ENCODE results near the gene KIAA0513. TPM values are rescaled to one million over a fixed set of nuclear protein-coding genes. Genes with fewer than 3 reads are reported as not detected.
A peak's percentile ranks its signal among the peaks of the same experiment; 100 is the strongest.

Gene KIAA0513
- total and polyA plus RNA-seq, 10 of the 15 experiments (the other 5 are each of a cell fraction or from before 2014, with no cell fraction given): 0.14 to 5.8 (median 2.0) TPM

GRCh38 chr16:85136213-85136701, 108.7 kb downstream of the KIAA0513 start (continued):
- TF ChIP-seq RFX5 (IDR thresholded peaks at IDR 0.05; ENCODE audit: low read depth, low read length): no peak
- TF ChIP-seq LARP7 (IDR thresholded peaks at IDR 0.05): no peak
- TF ChIP-seq POLR2AphosphoS5 (IDR thresholded peaks at IDR 0.05; ENCODE audit: low read length): no peak
- 0 out of 2 replicates have a peak, but pooled peaks have one; percentile 9 for TF ChIP-seq RELB (IDR thresholded peaks at IDR 0.05; ENCODE audit: low read depth)
- no peak for TF ChIP-seq PAX5 (IDR thresholded peaks at IDR 0.05; ENCODE audit: borderline replicate concordance, low read depth, low read length)
- no peak for TF ChIP-seq HSF1 (IDR thresholded peaks at IDR 0.05; ENCODE audit: low read depth, low read length)
- no peak for TF ChIP-seq E4F1 (IDR thresholded peaks at IDR 0.05; ENCODE audit: borderline replicate concordance, partially characterized antibody)
- TF ChIP-seq CBX5 (IDR thresholded peaks at IDR 0.05; ENCODE audit: low read depth): no peak
- no peak for TF ChIP-seq ETV6 (conservative IDR thresholded peaks at IDR 0.05 in 1 of 2, IDR thresholded peaks at IDR 0.05 in 1 of 2; ENCODE audit: borderline replicate concordance in 1 of 2, low read depth in 1 of 2)
- TF ChIP-seq MLLT1 (IDR thresholded peaks at IDR 0.05): peak; percentile 37; the same call in 1 of the 2 replicates
- TF ChIP-seq RELA (IDR thresholded peaks at IDR 0.05; ENCODE audit: borderline replicate concordance, partially characterized antibody): no peak
- no peak for TF ChIP-seq GATAD2B (conservative IDR thresholded peaks at IDR 0.05; ENCODE audit: low read depth)
- no peak for TF ChIP-seq CTCF (IDR thresholded peaks at IDR 0.05 in 2 of 3, conservative IDR thresholded peaks at IDR 0.05 in 1 of 3; ENCODE audit: control insufficient read depth in 2 of 3, extremely low read depth in 1 of 3, insufficient read depth in 1 of 3, low read depth in 3 of 3, low read length in 3 of 3)
- no peak for TF ChIP-seq PML (IDR thresholded peaks at IDR 0.05; ENCODE audit: low read length)
- TF ChIP-seq, protein P1, sequence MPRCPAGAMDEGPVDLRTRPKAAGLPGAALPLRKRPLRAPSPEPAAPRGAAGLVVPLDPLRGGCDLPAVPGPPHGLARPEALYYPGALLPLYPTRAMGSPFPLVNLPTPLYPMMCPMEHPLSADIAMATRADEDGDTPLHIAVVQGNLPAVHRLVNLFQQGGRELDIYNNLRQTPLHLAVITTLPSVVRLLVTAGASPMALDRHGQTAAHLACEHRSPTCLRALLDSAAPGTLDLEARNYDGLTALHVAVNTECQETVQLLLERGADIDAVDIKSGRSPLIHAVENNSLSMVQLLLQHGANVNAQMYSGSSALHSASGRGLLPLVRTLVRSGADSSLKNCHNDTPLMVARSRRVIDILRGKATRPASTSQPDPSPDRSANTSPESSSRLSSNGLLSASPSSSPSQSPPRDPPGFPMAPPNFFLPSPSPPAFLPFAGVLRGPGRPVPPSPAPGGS (IDR thresholded peaks at IDR 0.05; ENCODE audit: borderline replicate concordance, insufficient read depth, low read depth, low read length, poor library complexity, severe bottlenecking): no peak
- TF ChIP-seq PKNOX1 (IDR thresholded peaks at IDR 0.05): peak; percentile 25; the same call in 1 of the 2 replicates
- no peak for TF ChIP-seq TAF1 (IDR thresholded peaks at IDR 0.05; ENCODE audit: borderline replicate concordance, low read depth, low read length)

Data from GM12878 (cell line).